Adrenal gland (tissue), 5 donors: ENCODE measurements around the gene TBC1D9.

ENCODE experiments used
- CTCF ChIP-seq, 6 experiments: fragments of 450-650 bp in 4 of 6; fragments of 200-600 bp in 2 of 6; sonication (generic) in 1 of 6; IDR thresholded peaks; 1 replicate in 5 of 6; 2 replicates in 1 of 6; pipeline versions ENCODE4 v1.5.1 to v1.8.0; 2016 to 2021; ENCODE audit warnings: antibody characterized with exemption in 6 of 6, mild to moderate bottlenecking in 2 of 6, moderate library complexity in 1 of 6
- POLR2A ChIP-seq, 2 donors: fragments of 450-650 bp; IDR thresholded peaks; one replicate each; pipeline ENCODE4 v1.6.1; 2017; ENCODE audit warnings: antibody characterized with exemption in 2 of 2, mild to moderate bottlenecking in 2 of 2, moderate library complexity in 1 of 2
- donor health status: DM: no; HTN: no; CAD: no.

- TF ChIP-seq CTCF (IDR thresholded peaks at IDR 0.05) (no peak), POLR2A (IDR thresholded peaks at IDR 0.05) (no peak)
Observed at GRCh38 chr4:140693562-140693961, 62.6 kb downstream of the TBC1D9 start.
